K562 (cell line): ENCODE results near the gene CBX4. TPM values are rescaled to one million over a fixed set of nuclear protein-coding genes. Genes with fewer than 3 reads are reported as not detected.

Experiments
- ATF7 ChIP-seq: fragments of 450-650 bp; IDR thresholded peaks from 2 replicates; pipeline ENCODE4 v1.7.1; 2014; ENCODE audit warnings: mild to moderate bottlenecking, moderate library complexity
- CHCHD3 ChIP-seq: fragments of 250-450 bp; sonication (Bioruptor Pico); IDR thresholded peaks from 2 replicates; pipeline ENCODE4 v2.1.2; 2022; ENCODE audit warnings: mild to moderate bottlenecking
- HNRNPH1 ChIP-seq: fragments of 200-400 bp; formaldehyde crosslinking; optimal IDR thresholded peaks from 2 replicates; pipeline ENCODE3; 2017; ENCODE audit warnings: low read depth, mild to moderate bottlenecking, low read length, moderate library complexity
- L3MBTL2 ChIP-seq: fragments of 450-650 bp; IDR thresholded peaks from 2 replicates; pipeline ENCODE4 v1.6.1; 2016; ENCODE audit warnings: mild to moderate bottlenecking, moderate library complexity
- NBN ChIP-seq: fragments of 450-650 bp; IDR thresholded peaks from 2 replicates; pipeline ENCODE4 v1.6.1; 2016; ENCODE audit warnings: low read depth, mild to moderate bottlenecking
- NELFE ChIP-seq: IDR thresholded peaks from 2 replicates; pipeline ENCODE4 v1.6.1; 2011; ENCODE audit warnings: mild to moderate bottlenecking; ENCODE audit not compliant: insufficient read depth, insufficient read length
- NUFIP1 ChIP-seq: fragments of 450-650 bp; IDR thresholded peaks from 2 replicates; pipeline ENCODE4 v1.6.1; 2018; ENCODE audit not compliant: partially characterized antibody
- PPARD ChIP-seq: fragments of 250-450 bp; sonication (Bioruptor Pico); IDR thresholded peaks from 2 replicates; pipeline ENCODE4 v1.8.0; 2022; ENCODE audit warnings: inconsistent platforms, mild to moderate bottlenecking, moderate library complexity
- SMARCA4 ChIP-seq: fragments of 450-650 bp; IDR thresholded peaks from 2 replicates; pipeline ENCODE4 v1.6.1; 2016
- TEAD1 ChIP-seq, 2 experiments: fragments of 450-650 bp in 1 of 2; sonication (generic) in 1 of 2; formaldehyde crosslinking; IDR thresholded peaks; 2 replicates each; pipeline versions ENCODE4 v1.4.0 to v1.8.0; 2020 to 2022; ENCODE audit warnings: mild to moderate bottlenecking in 2 of 2, missing genetic modification reagents in 1 of 2
- XRCC3 ChIP-seq: fragments of 450-650 bp; IDR thresholded peaks from 2 replicates; pipeline ENCODE4 v1.6.1; 2017; ENCODE audit warnings: mild to moderate bottlenecking, moderate library complexity
- ZFX ChIP-seq: sonication (generic); formaldehyde crosslinking; IDR thresholded peaks from 2 replicates; pipeline ENCODE4 v1.8.0; 2022; ENCODE audit warnings: mild to moderate bottlenecking, missing genetic modification reagents, moderate library complexity
- ZSCAN32 ChIP-seq: fragments of 450-650 bp; formaldehyde crosslinking; IDR thresholded peaks from 2 replicates; pipeline ENCODE4 v1.4.0; 2020; ENCODE audit warnings: mild to moderate bottlenecking, moderate library complexity
- polyA plus RNA-seq, 8 experiments: library from polyadenylated mRNA; depleted of rRNA in 4 of 8; stranded (reverse) in 5 of 8; unstranded in 3 of 8; fragments of >200 nt; fragmentation: Nextera tagmentation in 2 of 8; fragmentation: Illumina TruSeq in 1 of 8; extraction: Ambion mirVana in 2 of 8; extraction: Trizol in 1 of 8; gene quantifications; 2 replicates each; pipeline versions ENCODE4 v1.2.1 to v1.2.3, GENCODE V29; 2011 to 2014; ENCODE audit warnings: inconsistent platforms in 1 of 8, missing spikeins in 1 of 8
- total RNA-seq, 7 experiments: library from RNA; depleted of rRNA in 6 of 7; stranded (reverse); fragments of >200 nt in 6 of 7; fragmentation: Illumina TruSeq in 2 of 7; extraction: Trizol in 2 of 7; gene quantifications; 2 replicates each; pipeline versions ENCODE4 v1.2.1 to v1.2.3, GENCODE V29; 2011 to 2021; ENCODE audit warnings: low replicate concordance in 1 of 7
- TF ChIP-seq, protein P1 (sequence below): IDR thresholded peaks from 2 replicates; pipeline ENCODE4 v1.6.1; 2011; ENCODE audit not compliant: insufficient read length; ENCODE audit errors: extremely low read depth
- TF ChIP-seq, protein P2 (sequence below), 2 experiments: fragments of 450-650 bp; conservative IDR thresholded peaks; 2 replicates each; pipeline ENCODE4 v1.6.1; 2017; ENCODE audit warnings: mild to moderate bottlenecking in 2 of 2, moderate library complexity in 2 of 2
- TF ChIP-seq, protein P3 (sequence below): IDR thresholded peaks from 2 replicates; pipeline ENCODE4 v1.6.1; 2016; ENCODE audit warnings: missing genetic modification characterization, missing compliant biosample characterization
- TF ChIP-seq, protein P4 (sequence below): fragments of 450-650 bp; formaldehyde crosslinking; IDR thresholded peaks from 2 replicates; pipeline ENCODE4 v1.4.0; 2022; ENCODE audit warnings: missing genetic modification characterization
- TF ChIP-seq, protein P5 (sequence below): fragments of 450-650 bp; formaldehyde crosslinking; IDR thresholded peaks from 2 replicates; pipeline ENCODE4 v1.4.0; 2020; ENCODE audit warnings: mild to moderate bottlenecking, moderate library complexity
- TF ChIP-seq, protein P6 (sequence below): sonication (generic); formaldehyde crosslinking; IDR thresholded peaks from 2 replicates; pipeline ENCODE4 v1.9.0; 2022; ENCODE audit warnings: mild to moderate bottlenecking, missing genetic modification reagents

CBX4 gene
- total and polyA plus RNA-seq, 9 of the 15 experiments (the other 6 are each of a cell fraction or from before 2014, with no cell fraction given), result 0.98 to 50.5 (median 10.0) TPM

DNA sequence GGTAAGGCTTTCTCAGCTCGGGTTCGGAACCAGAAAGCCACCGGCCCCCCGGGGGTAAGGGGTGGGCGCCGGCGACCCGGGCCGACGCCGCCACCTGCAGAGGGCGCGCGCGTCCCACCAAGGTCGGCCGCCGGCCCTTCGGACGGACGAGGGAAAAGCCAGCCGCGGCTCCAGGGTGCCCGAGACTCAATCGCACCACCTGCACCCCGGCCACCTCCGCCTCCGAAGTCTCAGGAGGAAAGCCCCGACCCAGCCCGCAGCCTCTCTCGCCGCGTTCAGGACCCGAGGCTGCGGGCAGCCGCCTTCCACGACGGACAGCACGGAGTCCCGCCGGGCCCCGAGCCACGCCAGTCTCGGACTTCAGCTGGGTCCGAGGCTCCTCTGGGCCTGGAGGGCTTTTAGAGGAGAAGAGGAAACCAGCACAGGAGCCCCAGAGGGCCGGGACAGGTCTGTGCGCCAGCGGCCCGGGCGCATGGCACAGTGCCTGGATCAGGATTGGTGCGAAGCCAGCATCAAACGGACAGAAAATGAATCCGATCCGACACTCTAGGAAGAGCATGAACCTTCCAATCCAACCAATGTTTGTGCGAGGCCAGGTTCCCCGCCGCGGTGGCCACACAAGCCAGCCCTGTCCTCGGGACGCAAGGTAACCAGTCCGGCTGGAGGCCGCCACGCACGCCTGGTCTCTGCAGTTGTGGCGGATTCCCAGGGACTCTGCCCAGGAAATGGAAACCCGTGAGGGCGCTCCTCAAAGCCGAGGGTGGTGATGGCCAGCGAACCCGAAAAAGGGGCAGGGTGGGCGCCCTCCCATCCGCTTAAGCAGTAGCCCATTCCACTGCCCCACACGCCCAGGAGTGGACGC, 49.1 kb downstream of the CBX4 start (continued):
- TF ChIP-seq, protein P1, sequence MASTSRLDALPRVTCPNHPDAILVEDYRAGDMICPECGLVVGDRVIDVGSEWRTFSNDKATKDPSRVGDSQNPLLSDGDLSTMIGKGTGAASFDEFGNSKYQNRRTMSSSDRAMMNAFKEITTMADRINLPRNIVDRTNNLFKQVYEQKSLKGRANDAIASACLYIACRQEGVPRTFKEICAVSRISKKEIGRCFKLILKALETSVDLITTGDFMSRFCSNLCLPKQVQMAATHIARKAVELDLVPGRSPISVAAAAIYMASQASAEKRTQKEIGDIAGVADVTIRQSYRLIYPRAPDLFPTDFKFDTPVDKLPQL, result no peak
- TF ChIP-seq SMARCA4 (no peak), CHCHD3 (CRISPR knock-in tag) (no peak), ZFX (CRISPR knock-in tag) (peak; percentile 37; the same call in 1 of the 2 replicates), NUFIP1 (no peak), ZSCAN32 (CRISPR knock-in tag) (no peak), ATF7 (0 out of 2 replicates have a peak, but pooled peaks have one; percentile 17), NBN (no peak), NELFE (no peak), PPARD (CRISPR knock-in tag) (no peak), TEAD1 (CRISPR knock-in tag; IDR thresholded peaks at IDR 0.05) (no peak), L3MBTL2 (peak; percentile 76), HNRNPH1 (no peak), XRCC3 (no peak)
- TF ChIP-seq, protein P2, sequence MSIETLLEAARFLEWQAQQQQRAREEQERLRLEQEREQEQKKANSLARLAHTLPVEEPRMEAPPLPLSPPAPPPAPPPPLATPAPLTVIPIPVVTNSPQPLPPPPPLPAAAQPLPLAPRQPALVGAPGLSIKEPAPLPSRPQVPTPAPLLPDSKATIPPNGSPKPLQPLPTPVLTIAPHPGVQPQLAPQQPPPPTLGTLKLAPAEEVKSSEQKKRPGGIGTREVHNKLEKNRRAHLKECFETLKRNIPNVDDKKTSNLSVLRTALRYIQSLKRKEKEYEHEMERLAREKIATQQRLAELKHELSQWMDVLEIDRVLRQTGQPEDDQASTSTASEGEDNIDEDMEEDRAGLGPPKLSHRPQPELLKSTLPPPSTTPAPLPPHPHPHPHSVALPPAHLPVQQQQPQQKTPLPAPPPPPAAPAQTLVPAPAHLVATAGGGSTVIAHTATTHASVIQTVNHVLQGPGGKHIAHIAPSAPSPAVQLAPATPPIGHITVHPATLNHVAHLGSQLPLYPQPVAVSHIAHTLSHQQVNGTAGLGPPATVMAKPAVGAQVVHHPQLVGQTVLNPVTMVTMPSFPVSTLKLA (conservative IDR thresholded peaks at IDR 0.05), result no peak
- TF ChIP-seq, protein P3, sequence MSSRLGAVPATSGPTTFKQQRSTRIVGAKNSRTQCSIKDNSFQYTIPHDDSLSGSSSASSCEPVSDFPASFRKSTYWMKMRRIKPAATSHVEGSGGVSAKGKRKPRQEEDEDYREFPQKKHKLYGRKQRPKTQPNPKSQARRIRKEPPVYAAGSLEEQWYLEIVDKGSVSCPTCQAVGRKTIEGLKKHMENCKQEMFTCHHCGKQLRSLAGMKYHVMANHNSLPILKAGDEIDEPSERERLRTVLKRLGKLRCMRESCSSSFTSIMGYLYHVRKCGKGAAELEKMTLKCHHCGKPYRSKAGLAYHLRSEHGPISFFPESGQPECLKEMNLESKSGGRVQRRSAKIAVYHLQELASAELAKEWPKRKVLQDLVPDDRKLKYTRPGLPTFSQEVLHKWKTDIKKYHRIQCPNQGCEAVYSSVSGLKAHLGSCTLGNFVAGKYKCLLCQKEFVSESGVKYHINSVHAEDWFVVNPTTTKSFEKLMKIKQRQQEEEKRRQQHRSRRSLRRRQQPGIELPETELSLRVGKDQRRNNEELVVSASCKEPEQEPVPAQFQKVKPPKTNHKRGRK (tag), result no peak
- TF ChIP-seq, protein P4, sequence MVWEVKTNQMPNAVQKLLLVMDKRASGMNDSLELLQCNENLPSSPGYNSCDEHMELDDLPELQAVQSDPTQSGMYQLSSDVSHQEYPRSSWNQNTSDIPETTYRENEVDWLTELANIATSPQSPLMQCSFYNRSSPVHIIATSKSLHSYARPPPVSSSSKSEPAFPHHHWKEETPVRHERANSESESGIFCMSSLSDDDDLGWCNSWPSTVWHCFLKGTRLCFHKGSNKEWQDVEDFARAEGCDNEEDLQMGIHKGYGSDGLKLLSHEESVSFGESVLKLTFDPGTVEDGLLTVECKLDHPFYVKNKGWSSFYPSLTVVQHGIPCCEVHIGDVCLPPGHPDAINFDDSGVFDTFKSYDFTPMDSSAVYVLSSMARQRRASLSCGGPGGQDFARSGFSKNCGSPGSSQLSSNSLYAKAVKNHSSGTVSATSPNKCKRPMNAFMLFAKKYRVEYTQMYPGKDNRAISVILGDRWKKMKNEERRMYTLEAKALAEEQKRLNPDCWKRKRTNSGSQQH (CRISPR knock-in tag), result no peak
- TF ChIP-seq, protein P5, sequence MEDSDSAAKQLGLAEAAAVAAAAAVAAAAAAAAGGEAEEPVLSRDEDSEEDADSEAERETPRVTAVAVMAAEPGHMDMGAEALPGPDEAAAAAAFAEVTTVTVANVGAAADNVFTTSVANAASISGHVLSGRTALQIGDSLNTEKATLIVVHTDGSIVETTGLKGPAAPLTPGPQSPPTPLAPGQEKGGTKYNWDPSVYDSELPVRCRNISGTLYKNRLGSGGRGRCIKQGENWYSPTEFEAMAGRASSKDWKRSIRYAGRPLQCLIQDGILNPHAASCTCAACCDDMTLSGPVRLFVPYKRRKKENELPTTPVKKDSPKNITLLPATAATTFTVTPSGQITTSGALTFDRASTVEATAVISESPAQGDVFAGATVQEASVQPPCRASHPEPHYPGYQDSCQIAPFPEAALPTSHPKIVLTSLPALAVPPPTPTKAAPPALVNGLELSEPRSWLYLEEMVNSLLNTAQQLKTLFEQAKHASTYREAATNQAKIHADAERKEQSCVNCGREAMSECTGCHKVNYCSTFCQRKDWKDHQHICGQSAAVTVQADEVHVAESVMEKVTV (CRISPR knock-in tag), result peak; percentile 63
- TF ChIP-seq, protein P6, sequence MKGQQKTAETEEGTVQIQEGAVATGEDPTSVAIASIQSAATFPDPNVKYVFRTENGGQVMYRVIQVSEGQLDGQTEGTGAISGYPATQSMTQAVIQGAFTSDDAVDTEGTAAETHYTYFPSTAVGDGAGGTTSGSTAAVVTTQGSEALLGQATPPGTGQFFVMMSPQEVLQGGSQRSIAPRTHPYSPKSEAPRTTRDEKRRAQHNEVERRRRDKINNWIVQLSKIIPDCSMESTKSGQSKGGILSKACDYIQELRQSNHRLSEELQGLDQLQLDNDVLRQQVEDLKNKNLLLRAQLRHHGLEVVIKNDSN, result no peak
